Measurements from ENCODE around the gene CADPS2.

The CADPS2 gene

GRCh38 chr7:122343601-122344302 lies 542.5 kb downstream of the CADPS2 start:
- no peak for DNase-seq

DNA sequence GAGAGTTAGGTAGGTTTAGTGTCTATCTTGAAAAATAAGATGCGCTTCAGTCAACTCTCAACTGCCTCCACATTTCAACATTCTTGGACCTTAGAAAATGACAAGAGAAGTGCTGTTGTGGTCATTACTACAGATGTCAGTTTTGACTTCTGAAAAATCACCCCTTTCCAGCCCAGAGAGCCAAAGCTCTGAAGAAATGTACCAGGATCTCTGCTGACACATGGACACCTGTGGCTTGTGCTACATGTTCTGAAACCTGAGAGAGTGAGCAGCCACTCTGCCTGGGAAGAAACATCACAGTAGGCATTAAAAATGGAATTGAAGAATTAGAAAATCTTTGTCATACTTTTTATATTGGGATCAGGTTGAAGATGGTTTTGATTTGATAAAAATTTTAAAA lies 545.8 kb downstream of the CADPS2 start:
- no peak for DNase-seq

GRCh38 chr7:122339145-122339904 lies 546.9 kb downstream of the CADPS2 start:
- no peak for DNase-seq

GRCh38 chr7:122337011-122337410 lies 549.2 kb downstream of the CADPS2 start:
- DNase-seq: no peak

DNA sequence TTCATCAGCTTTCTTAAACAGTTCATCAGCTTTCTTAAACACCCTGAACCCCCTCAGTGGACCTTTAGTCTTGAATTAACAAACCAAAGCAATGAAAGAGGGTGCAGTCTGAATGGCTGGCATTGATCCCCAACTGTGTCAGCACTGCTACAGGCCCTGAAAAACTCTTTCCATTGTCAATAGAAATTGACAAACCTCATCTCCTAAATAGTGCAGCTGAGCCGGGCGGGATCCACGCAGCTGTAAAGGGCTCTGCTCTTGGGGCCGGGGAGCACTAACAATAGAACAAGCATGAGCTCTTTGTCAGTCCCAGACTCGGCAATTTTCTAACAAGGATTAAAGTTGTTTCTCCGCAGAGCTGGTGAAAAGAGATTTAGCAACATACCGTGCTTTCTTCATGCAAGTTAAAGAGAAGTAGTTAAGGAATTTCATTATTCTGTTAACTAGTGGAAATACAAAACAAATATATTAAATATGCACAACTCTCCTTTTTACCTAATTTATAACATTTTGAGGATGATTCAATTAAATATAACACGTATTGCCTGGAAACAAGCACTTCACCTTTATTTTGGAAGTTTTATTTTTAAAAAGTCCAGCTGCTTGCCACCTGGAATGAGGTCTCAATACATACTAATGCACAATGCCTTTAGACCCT lies 557.0 kb downstream of the CADPS2 start:
- DNase-seq: no peak

- no peak for DNase-seq
These were observed 558.3 kb downstream of the CADPS2 start for GRCh38 chr7:122327969-122328368.

GRCh38 chr7:122316467-122317388 lies 569.5 kb downstream of the CADPS2 start:
- DNase-seq: no peak

DNA sequence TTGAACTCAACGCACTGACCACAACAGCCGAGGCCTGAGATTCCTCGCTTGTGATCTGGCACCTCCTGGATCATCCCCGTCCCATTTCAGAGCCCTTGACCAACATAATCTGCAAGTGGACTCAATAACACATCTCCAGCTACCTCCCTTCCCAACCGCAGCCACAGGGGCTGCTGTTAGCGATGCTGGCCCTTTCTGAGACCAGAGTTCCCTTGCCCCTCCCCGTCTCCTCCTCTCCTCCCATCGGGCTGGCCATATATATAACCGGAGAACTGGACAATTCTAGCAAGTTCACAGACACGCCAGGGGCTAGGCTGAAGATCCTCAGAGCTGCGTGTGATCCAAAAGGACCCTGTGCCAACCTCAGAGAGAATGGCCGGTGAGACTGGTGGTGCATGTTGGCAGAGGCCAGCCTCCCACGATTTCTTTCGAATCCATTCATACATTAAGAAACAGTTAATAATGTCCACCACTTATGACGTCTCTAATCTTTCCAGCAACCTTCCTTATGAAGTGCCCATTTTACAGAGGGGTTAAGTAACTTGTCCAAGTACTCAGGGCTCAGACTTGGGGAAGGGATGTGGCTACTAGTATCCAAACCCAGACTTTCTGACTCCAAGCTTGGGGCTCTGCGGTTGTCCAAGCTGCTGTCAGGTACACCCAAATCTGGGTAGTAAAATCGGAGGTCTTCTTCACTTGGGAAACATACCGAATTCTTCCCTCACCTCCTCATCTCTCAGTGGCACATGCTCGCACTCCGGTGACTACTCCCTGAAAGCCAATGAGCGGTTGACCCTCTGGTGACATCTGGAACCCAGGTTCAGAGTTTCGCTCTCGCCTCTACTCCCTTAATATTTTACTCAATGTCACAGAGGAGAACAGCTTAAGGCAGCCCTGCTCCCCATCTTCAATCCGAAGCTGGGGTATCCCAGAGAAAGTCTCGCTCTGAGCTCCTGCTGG lies 570.5 kb downstream of the CADPS2 start:
- DNase-seq: no peak

DNA sequence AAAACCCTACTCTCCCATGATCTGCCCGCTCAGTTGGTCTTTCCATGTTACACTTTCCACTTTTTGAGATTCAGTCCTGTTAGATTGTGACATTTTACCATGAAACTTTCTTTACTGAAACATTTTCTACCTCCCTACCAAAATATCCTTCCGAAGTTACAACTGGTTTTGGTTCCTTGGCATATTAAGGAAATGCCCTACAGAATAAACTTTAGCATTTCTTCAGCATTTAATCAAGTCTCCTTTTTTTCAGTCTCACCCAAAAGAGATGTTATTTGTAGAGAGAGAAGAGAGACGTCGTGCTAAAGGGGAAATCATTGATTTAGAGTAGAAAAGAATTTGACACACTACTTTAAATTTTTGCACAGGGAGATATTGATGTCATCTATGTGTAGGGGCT lies 572.0 kb downstream of the CADPS2 start:
- DNase-seq: no peak

DNA sequence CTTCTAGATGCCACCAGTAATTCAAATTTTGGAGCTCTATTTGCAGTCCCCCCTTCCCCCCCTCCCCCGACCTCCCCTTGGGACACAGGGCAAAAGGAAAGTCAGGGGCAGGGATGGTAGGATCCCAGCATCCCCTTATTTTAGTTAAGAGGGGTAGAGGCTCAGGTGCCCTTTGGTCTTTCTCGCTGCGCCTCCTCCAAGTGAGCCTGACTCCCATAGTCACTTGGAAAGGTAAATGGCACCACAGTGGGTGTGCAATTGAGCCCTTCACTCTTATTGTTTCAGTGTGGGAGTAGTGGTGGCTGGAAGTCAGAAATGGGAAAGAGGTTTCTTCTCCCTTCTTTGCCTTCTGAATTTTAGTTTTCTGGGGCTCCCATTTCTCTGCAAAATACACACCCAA lies 573.5 kb downstream of the CADPS2 start:
- DNase-seq: no peak

GRCh38 chr7:122311734-122312450 lies 574.4 kb downstream of the CADPS2 start:
- DNase-seq: no peak

- DNase-seq: no peak
These were observed 575.1 kb downstream of the CADPS2 start for GRCh38 chr7:122311050-122311700.

DNA sequence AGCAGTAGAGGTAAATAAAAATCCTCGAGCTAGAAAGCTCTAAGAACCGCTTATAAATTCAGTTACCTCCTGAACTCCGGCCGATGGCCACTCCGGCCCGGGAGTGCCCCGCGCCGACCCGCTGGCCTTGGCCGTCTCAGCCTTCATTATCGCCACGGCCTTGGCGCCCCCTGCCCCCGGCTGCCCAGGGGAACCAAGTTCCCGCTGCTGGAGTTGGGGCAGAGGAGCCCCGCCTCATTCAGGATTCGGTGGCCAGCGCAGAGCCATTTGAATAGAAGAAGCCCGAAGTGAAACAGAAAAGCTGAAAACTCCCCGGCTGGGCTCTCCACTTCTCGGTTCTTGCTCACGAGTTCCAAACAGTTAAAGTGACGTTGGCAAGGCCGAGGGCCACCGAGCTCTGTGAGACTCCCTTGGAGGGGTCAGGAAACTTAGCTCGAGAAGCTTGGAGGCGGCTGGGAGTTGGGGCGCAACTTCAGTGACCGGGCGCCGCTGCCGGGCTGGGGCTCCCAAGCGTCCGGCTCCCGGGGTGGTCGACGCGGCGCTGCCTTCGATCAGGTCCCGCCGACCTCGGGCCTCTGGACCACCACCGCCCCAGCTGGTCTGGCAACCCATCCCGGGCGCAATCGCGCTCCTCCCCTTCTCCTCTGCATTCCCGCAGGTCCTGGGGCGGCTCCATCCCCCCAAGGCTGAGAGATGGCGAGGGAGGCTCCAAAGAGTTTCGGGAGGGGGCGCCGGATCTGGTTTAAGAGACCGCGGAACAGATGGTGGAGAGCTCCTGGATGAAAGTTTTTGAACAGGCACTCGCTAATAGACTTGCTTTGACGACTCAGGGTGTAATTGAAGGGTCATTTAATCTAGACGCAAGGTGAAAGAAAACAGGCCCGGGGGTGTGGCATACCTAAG lies 575.9 kb downstream of the CADPS2 start:
- no peak for DNase-seq

DNA sequence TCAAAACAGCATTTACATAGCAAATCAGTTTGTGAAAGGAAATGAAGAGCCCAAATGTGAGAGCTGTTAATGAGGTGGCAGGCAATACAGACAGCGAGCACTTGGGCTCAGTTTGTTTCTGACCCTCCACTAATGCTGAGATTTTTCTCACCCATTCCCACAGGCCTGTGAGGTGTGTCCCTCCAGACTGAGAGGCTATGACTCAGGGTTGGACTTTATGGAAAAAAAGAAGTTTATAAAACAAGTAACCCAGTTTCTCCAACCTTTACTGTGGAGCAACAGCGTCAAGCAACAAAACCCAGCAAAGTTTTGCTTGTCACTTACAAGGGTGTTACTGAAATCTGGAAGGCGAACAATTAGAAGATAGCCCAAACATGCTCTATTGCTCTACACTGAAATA lies 576.8 kb downstream of the CADPS2 start:
- DNase-seq: no peak

DNA sequence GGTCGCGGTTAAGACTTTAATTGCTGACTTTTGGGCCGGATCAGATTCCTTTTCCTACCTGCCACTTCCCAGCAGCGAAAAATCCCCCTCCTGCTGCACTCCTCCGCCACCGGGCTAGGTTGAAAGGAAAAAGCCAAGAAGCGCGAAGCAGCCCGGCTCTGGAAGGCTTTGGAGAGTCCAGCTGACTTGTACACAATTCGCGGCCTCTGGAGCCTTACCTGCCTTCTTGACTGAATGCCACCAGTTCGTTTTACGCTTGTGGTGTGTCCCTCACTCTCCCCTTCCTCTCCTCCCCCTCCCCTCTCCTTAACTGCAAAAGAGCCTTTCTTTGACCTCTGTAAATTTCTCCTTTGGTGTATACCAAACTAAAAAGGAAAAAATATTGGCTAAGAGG lies 579.0 kb downstream of the CADPS2 start:
- DNase-seq: no peak

- DNase-seq: no peak
These were observed 579.7 kb downstream of the CADPS2 start for GRCh38 chr7:122306320-122307227.

DNA sequence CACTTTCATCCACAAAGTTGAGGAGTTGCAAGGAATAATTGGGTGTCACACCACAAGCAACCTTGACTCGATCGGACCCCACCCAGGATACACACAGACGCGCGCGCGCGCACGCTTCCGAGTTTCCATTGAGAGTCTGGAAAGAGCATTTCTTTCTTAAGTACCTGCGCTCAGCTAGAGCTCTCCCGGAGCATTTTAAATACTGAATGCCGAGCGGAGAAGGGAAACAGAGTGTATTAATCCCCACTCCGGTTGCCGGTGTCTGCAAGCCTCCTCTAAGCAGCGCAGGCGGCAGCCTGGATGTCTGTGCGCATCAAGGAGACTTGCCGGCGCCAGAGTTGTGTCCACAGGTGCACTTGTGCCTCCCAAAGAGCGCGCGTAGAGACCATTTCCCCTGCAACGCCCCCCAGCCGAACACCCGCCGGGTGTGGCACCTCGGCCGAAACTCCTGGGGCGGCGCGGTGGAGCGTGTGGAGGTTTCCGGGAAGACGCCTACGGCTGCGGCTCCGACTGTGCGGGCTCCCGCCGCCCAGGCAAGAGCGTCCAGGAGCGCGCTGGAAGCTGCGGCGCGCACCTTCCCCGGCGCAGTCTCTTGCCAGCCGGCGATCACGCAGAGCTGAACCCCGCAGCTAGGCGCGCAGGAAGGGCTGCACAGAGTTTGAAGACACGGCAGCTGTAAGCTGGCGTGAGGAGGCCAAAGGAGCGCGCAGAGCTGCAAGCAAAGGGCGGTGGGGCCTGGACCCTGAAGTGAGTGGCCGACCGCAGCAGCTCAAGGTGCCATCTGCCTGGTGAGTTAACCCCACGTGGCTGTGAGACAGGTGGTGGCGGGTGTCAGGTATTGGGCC lies 580.6 kb downstream of the CADPS2 start:
- DNase-seq: peak in 1 of 5 experiments; percentile 26

Measured in T-helper 2 cell (primary cell).